Esophagus muscularis mucosa (tissue), 4 donors: Measurements from ENCODE around the gene NTM. TPM values are rescaled to one million over a fixed set of nuclear protein-coding genes. Genes with fewer than 3 reads are reported as not detected.

Experiments used
- DNase-seq: peaks from one replicate; pipeline ENCODE4 v3.0.0-alpha.2; 2017; ENCODE audit errors: extremely low spot score
- H3K27ac ChIP-seq, 4 donors: fragments of 200-600 bp; sonication (generic); replicated peaks in 1 of 4; 1 replicate in 3 of 4; 2 replicates in 1 of 4; pipeline ENCODE4 v1.5.1; 2016 to 2019; ENCODE audit warnings: mild to moderate bottlenecking in 1 of 4
- H3K27me3 ChIP-seq, 4 donors: fragments of 200-600 bp; sonication (generic); one replicate each; pipeline versions ENCODE4 v1.5.1 to v1.6.0; 2016 to 2019
- H3K36me3 ChIP-seq, 4 donors: fragments of 200-600 bp; sonication (generic); one replicate each; pipeline ENCODE4 v1.5.1; 2016 to 2019
- H3K4me1 ChIP-seq, 4 donors: fragments of 200-600 bp; sonication (generic); one replicate each; pipeline ENCODE4 v1.5.1; 2016 to 2019
- H3K4me3 ChIP-seq, 4 donors: fragments of 200-600 bp; sonication (generic); 1 replicate in 2 of 4; 2 replicates in 2 of 4; pipeline ENCODE4 v1.5.1; 2016 to 2019; ENCODE audit warnings: mild to moderate bottlenecking in 4 of 4, moderate library complexity in 1 of 4
- H3K9me3 ChIP-seq, 4 donors: fragments of 200-600 bp; sonication (generic); 1 replicate in 3 of 4; 2 replicates in 1 of 4; pipeline ENCODE4 v1.5.1; 2016 to 2019
- CTCF ChIP-seq, 3 experiments: fragments of 200-600 bp in 2 of 3; fragments of 450-650 bp in 1 of 3; sonication (generic) in 2 of 3; IDR thresholded peaks; one replicate each; pipeline ENCODE4 v1.5.1; 2017 to 2019; ENCODE audit warnings: antibody characterized with exemption in 3 of 3, mild to moderate bottlenecking in 2 of 3, moderate library complexity in 1 of 3
- EP300 ChIP-seq: sonication (generic); formaldehyde crosslinking; IDR thresholded peaks from one replicate; pipeline ENCODE4 v1.6.1; 2017; ENCODE audit warnings: antibody characterized with exemption
- POLR2A ChIP-seq: fragments of 450-650 bp; IDR thresholded peaks from one replicate; pipeline ENCODE4 v1.6.1; 2017; ENCODE audit warnings: antibody characterized with exemption, moderate library complexity, mild to moderate bottlenecking, low read depth
- POLR2AphosphoS5 ChIP-seq, 2 donors: sonication (generic); formaldehyde crosslinking; IDR thresholded peaks; one replicate each; pipeline ENCODE4 v1.6.1; 2017; ENCODE audit warnings: antibody characterized with exemption in 2 of 2
- WGBS: methylation state at CpG from one replicate; pipeline ENCODE4 v1.1.5; 2018; 5-methylcytosine and 5-hydroxymethylcytosine counted together
- intact Hi-C: fragments of 100-400 bp; cut with DNase I; formaldehyde crosslinking; loops from one replicate; pipeline ENCODE4 v1.15.1; 2023
- total RNA-seq, 4 donors: library from RNA; depleted of rRNA; stranded (reverse); fragments of >200 nt; gene quantifications; one replicate each; pipeline versions ENCODE4 v1.1.0 to v1.2.1, GENCODE V29; 2016

NTM gene
- total RNA-seq, 4 donors from 2014 or later: 5.6 to 25.3 (median 8.3) TPM

- no peaks in the 10 kb centered on the region for H3K27me3 ChIP-seq
- WGBS: 88% methylated on average over 17 of the region's 17 CpGs
These were observed 288.0 kb downstream of the NTM start for GRCh38 chr11:131658414-131658813.

GRCh38 chr11:131658952-131659351 is 288.5 kb downstream of the NTM start:
- WGBS: 97% methylated on average over 2 of the region's 2 CpGs

More at GRCh38 chr11:131658414-131658813, 288.0 kb downstream of the NTM start:
- intact Hi-C loops: no loop called here
- no peaks in the 10 kb centered on the region for H3K36me3 ChIP-seq
- no peaks in the 10 kb centered on the region for H3K9me3 ChIP-seq
- H3K4me3 ChIP-seq: no peak overlapping the region
- DNase-seq: no peak
- TF ChIP-seq POLR2AphosphoS5 (IDR thresholded peaks at IDR 0.05) (no peak), POLR2A (no peak), EP300 (no peak), CTCF (IDR thresholded peaks at IDR 0.05) (no peak)
- no peak overlapping the region for H3K27ac ChIP-seq
- H3K4me1 ChIP-seq: peaks cover 0 to 4% (median 0%) of the 10 kb centered on the region in 4 donors

GRCh38 chr11:131659931-131660330 is 289.5 kb downstream of the NTM start:
- no peak for DNase-seq
- H3K4me3 ChIP-seq: no peak overlapping the region
- no peaks in the 10 kb centered on the region for H3K9me3 ChIP-seq
- no peak overlapping the region for H3K27ac ChIP-seq
- no peaks in the 10 kb centered on the region for H3K27me3 ChIP-seq
- no peak for TF ChIP-seq POLR2A
- TF ChIP-seq POLR2AphosphoS5 (IDR thresholded peaks at IDR 0.05): no peak
- 88% methylated on average over 9 of the region's 11 CpGs for WGBS
- no peaks in the 10 kb centered on the region for H3K36me3 ChIP-seq
- peaks cover 0 to 4% (median 0%) of the 10 kb centered on the region in 4 donors for H3K4me1 ChIP-seq
- intact Hi-C loops: no loop called here

More at GRCh38 chr11:131658952-131659351, 288.5 kb downstream of the NTM start:
- TF ChIP-seq EP300: no peak
- TF ChIP-seq POLR2A: no peak
- DNase-seq: no peak
- H3K4me3 ChIP-seq: no peak overlapping the region
- no peak overlapping the region for H3K27ac ChIP-seq
- no peaks in the 10 kb centered on the region for H3K36me3 ChIP-seq
- H3K4me1 ChIP-seq: peaks cover 0 to 4% (median 0%) of the 10 kb centered on the region in 4 donors
- intact Hi-C loops: no loop called here
- H3K27me3 ChIP-seq: no peaks in the 10 kb centered on the region
- H3K9me3 ChIP-seq: no peaks in the 10 kb centered on the region

- TF ChIP-seq POLR2AphosphoS5 (IDR thresholded peaks at IDR 0.05) (no peak), EP300 (no peak), POLR2A (no peak), CTCF (IDR thresholded peaks at IDR 0.05) (no peak)
- Histone ChIP-seq H3K27me3 (no peaks in the 10 kb centered on the region), H3K4me1 (peaks cover 0 to 4% (median 0%) of the 10 kb centered on the region in 4 donors), H3K9me3 (no peaks in the 10 kb centered on the region), H3K36me3 (no peaks in the 10 kb centered on the region), H3K4me3 (no peak overlapping the region), H3K27ac (no peak overlapping the region)
- no peak for DNase-seq
- intact Hi-C loops: no loop called here
- WGBS: 87% methylated on average over 3 of the region's 3 CpGs
These were observed 290.7 kb downstream of the NTM start for GRCh38 chr11:131661132-131661531.

- Histone ChIP-seq H3K36me3 (no peaks in the 10 kb centered on the region), H3K27me3 (no peaks in the 10 kb centered on the region), H3K4me3 (no peak overlapping the region), H3K27ac (no peak overlapping the region), H3K4me1 (no peaks in the 10 kb centered on the region), H3K9me3 (no peaks in the 10 kb centered on the region)
- 80% methylated on average over 13 of the region's 13 CpGs for WGBS
- intact Hi-C loops: no loop called here
- no peak for TF ChIP-seq POLR2AphosphoS5 (IDR thresholded peaks at IDR 0.05)
- TF ChIP-seq CTCF (IDR thresholded peaks at IDR 0.05): no peak
- no peak for TF ChIP-seq POLR2A
- no peak for TF ChIP-seq EP300
- no peak for DNase-seq
These were observed 292.0 kb downstream of the NTM start for GRCh38 chr11:131662317-131662972.

- H3K27me3 ChIP-seq: no peaks in the 10 kb centered on the region
- no peak for DNase-seq
- intact Hi-C loops: no loop called here
- no peak overlapping the region for H3K4me3 ChIP-seq
- H3K4me1 ChIP-seq: no peaks in the 10 kb centered on the region
- TF ChIP-seq POLR2A: no peak
- TF ChIP-seq CTCF (IDR thresholded peaks at IDR 0.05): no peak
- TF ChIP-seq POLR2AphosphoS5 (IDR thresholded peaks at IDR 0.05): no peak
- TF ChIP-seq EP300: no peak
- H3K36me3 ChIP-seq: no peaks in the 10 kb centered on the region
- H3K9me3 ChIP-seq: no peaks in the 10 kb centered on the region
- WGBS: 86% methylated on average over 9 of the region's 9 CpGs
- no peak overlapping the region for H3K27ac ChIP-seq
These were observed 292.6 kb downstream of the NTM start for GRCh38 chr11:131662993-131663392.
